Suprapubic skin (tissue), 4 donors: Measurements from ENCODE around the gene NHLRC4. TPM values are rescaled to one million over a fixed set of nuclear protein-coding genes. Genes with fewer than 3 reads are reported as not detected.

Source experiments
- DNase-seq, 2 donors: peaks; one replicate each; pipeline ENCODE4 v3.0.0-alpha.2; 2019; ENCODE audit warnings: low spot score in 2 of 2
- H3K27ac ChIP-seq: fragments of 200-600 bp; sonication (generic); one replicate; pipeline ENCODE4 v1.5.1; 2019
- H3K27me3 ChIP-seq: fragments of 200-600 bp; sonication (generic); one replicate; pipeline ENCODE4 v1.5.1; 2019
- H3K36me3 ChIP-seq: fragments of 200-600 bp; sonication (generic); one replicate; pipeline ENCODE4 v1.5.1; 2019
- H3K4me1 ChIP-seq: fragments of 200-600 bp; sonication (generic); one replicate; pipeline ENCODE4 v1.5.1; 2019
- H3K4me3 ChIP-seq: fragments of 200-600 bp; sonication (generic); one replicate; pipeline ENCODE4 v1.5.1; 2019; ENCODE audit warnings: mild to moderate bottlenecking
- H3K9me3 ChIP-seq: fragments of 200-600 bp; sonication (generic); one replicate; pipeline ENCODE4 v1.5.1; 2019
- EP300 ChIP-seq: sonication (generic); formaldehyde crosslinking; IDR thresholded peaks from one replicate; pipeline ENCODE4 v1.6.1; 2017; ENCODE audit warnings: antibody characterized with exemption
- POLR2A ChIP-seq, 2 donors: fragments of 450-650 bp; IDR thresholded peaks; one replicate each; pipeline ENCODE4 v1.6.1; 2017; ENCODE audit warnings: antibody characterized with exemption in 2 of 2, mild to moderate bottlenecking in 2 of 2, moderate library complexity in 2 of 2
- POLR2AphosphoS5 ChIP-seq, 3 donors: sonication (generic); formaldehyde crosslinking; IDR thresholded peaks; one replicate each; pipeline ENCODE4 v1.6.1; 2017; ENCODE audit warnings: antibody characterized with exemption in 3 of 3
- WGBS: methylation state at CpG from one replicate; pipeline ENCODE4 v1.1.5; 2018; 5-methylcytosine and 5-hydroxymethylcytosine counted together
- total RNA-seq, 4 donors: library from RNA; depleted of rRNA; stranded (reverse); fragments of >200 nt; gene quantifications; one replicate each; pipeline ENCODE4 v1.1.0, GENCODE V29; 2016
- TF ChIP-seq, protein P1 (sequence below), 2 donors: fragments of 200-600 bp in 1 of 2; fragments of 450-650 bp in 1 of 2; sonication (generic) in 1 of 2; IDR thresholded peaks; one replicate each; pipeline ENCODE4 v1.5.1; 2016 to 2019; ENCODE audit warnings: antibody characterized with exemption in 2 of 2, mild to moderate bottlenecking in 1 of 2, moderate library complexity in 1 of 2

NHLRC4 gene
- total RNA-seq, 4 donors from 2014 or later, result 0.29 to 0.79 (median 0.35) TPM

GRCh38 chr16:559411-560203, 7.2 kb upstream of the NHLRC4 start:
- Histone ChIP-seq H3K9me3 (no peaks in the 10 kb centered on the region), H3K4me3 (peak overlapping the region; percentile 31), H3K27me3 (peaks cover 50% of the 10 kb centered on the region), H3K4me1 (peaks cover 32% of the 10 kb centered on the region), H3K27ac (no peak overlapping the region), H3K36me3 (no peaks in the 10 kb centered on the region)
- WGBS, result 3% methylated on average over 15 of the region's 62 CpGs
- no peak for TF ChIP-seq POLR2A (IDR thresholded peaks at IDR 0.05)
- no peak for TF ChIP-seq EP300
- TF ChIP-seq, protein P1, sequence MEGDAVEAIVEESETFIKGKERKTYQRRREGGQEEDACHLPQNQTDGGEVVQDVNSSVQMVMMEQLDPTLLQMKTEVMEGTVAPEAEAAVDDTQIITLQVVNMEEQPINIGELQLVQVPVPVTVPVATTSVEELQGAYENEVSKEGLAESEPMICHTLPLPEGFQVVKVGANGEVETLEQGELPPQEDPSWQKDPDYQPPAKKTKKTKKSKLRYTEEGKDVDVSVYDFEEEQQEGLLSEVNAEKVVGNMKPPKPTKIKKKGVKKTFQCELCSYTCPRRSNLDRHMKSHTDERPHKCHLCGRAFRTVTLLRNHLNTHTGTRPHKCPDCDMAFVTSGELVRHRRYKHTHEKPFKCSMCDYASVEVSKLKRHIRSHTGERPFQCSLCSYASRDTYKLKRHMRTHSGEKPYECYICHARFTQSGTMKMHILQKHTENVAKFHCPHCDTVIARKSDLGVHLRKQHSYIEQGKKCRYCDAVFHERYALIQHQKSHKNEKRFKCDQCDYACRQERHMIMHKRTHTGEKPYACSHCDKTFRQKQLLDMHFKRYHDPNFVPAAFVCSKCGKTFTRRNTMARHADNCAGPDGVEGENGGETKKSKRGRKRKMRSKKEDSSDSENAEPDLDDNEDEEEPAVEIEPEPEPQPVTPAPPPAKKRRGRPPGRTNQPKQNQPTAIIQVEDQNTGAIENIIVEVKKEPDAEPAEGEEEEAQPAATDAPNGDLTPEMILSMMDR (IDR thresholded peaks at IDR 0.05), result no peak
- no peak for TF ChIP-seq POLR2AphosphoS5 (IDR thresholded peaks at IDR 0.05)
- no peak for DNase-seq

- no peak within 1 kb of the TSS for H3K27ac ChIP-seq
- TF ChIP-seq POLR2A (IDR thresholded peaks at IDR 0.05) (no peak), POLR2AphosphoS5 (IDR thresholded peaks at IDR 0.05) (no peak), EP300 (no peak)
- TF ChIP-seq, protein P1 (IDR thresholded peaks at IDR 0.05), result no peak
- peak within 1 kb of the TSS; percentile 31 for H3K4me3 ChIP-seq
- no CpG with 5 or more reads among the region's 84 CpGs for WGBS
- H3K9me3 ChIP-seq, result no peaks in the 10 kb centered on the region
- H3K36me3 ChIP-seq, result no peaks in the 10 kb centered on the region
- no peak for DNase-seq
- peaks cover 50% of the 10 kb centered on the region for H3K27me3 ChIP-seq
- H3K4me1 ChIP-seq, result peaks cover 28% of the 10 kb centered on the region
These were observed 6.6 kb upstream of the NHLRC4 start, which contains the start of gene PRR35 for GRCh38 chr16:560204-560700. Gene PRR35, plus strand, starts transcription at chr16:560394. Its CDS starts 2,901 bp downstream, at chr16:563295.

GRCh38 chr16:560701-561412, 5.9 kb upstream of the NHLRC4 start:
- 65% methylated on average over 4 of the region's 54 CpGs for WGBS
- Histone ChIP-seq H3K27me3 (peaks cover 50% of the 10 kb centered on the region), H3K9me3 (no peaks in the 10 kb centered on the region), H3K4me3 (peak overlapping the region; percentile 31), H3K27ac (no peak overlapping the region), H3K4me1 (peaks cover 30% of the 10 kb centered on the region), H3K36me3 (no peaks in the 10 kb centered on the region)
- DNase-seq, result no peak
- TF ChIP-seq POLR2A (IDR thresholded peaks at IDR 0.05), result no peak
- TF ChIP-seq POLR2AphosphoS5 (IDR thresholded peaks at IDR 0.05), result no peak
- TF ChIP-seq, protein P1 (IDR thresholded peaks at IDR 0.05), result no peak
- no peak for TF ChIP-seq EP300

GRCh38 chr16:561413-561794, 5.4 kb upstream of the NHLRC4 start:
- Histone ChIP-seq H3K27me3 (peaks cover 50% of the 10 kb centered on the region), H3K4me1 (peaks cover 35% of the 10 kb centered on the region), H3K9me3 (no peaks in the 10 kb centered on the region), H3K36me3 (no peaks in the 10 kb centered on the region), H3K4me3 (no peak overlapping the region), H3K27ac (no peak overlapping the region)
- no peak for DNase-seq
- TF ChIP-seq, protein P1 (IDR thresholded peaks at IDR 0.05), result no peak
- no peak for TF ChIP-seq EP300
- 100% methylated on average over 1 of the region's 15 CpGs for WGBS
